HepG2 (cell line): Measurements from ENCODE around the gene XRCC1. TPM values are rescaled to one million over a fixed set of nuclear protein-coding genes. Genes with fewer than 3 reads are reported as not detected.

Experiments
- CREB1 ChIP-seq, 2 experiments: fragments of 450-650 bp in 1 of 2; IDR thresholded peaks; 2 replicates each; pipeline ENCODE4 v1.6.1; 2016 to 2017; ENCODE audit warnings: control low read depth in 1 of 2, mild to moderate bottlenecking in 1 of 2, missing compliant biosample characterization in 1 of 2, missing genetic modification characterization in 1 of 2
- GLI4 ChIP-seq: sonication (generic); formaldehyde crosslinking; IDR thresholded peaks from 2 replicates; pipeline ENCODE4 v1.5.1; 2020; ENCODE audit warnings: missing genetic modification reagents, mild to moderate bottlenecking, moderate library complexity, borderline replicate concordance
- ISL2 ChIP-seq: sonication (generic); formaldehyde crosslinking; IDR thresholded peaks from 2 replicates; pipeline ENCODE4 v1.5.0; 2020; ENCODE audit warnings: missing genetic modification reagents
- MIER2 ChIP-seq: IDR thresholded peaks from 2 replicates; pipeline ENCODE4 v1.6.1; 2016; ENCODE audit warnings: missing biosample characterization, missing genetic modification reagents
- MIXL1 ChIP-seq: IDR thresholded peaks from 2 replicates; pipeline ENCODE4 v1.6.1; 2016
- NFATC3 ChIP-seq: sonication (generic); formaldehyde crosslinking; IDR thresholded peaks from 2 replicates; pipeline ENCODE4 v1.5.1; 2020; ENCODE audit warnings: mild to moderate bottlenecking, missing genetic modification reagents
- RFXAP ChIP-seq: sonication (generic); formaldehyde crosslinking; IDR thresholded peaks from 2 replicates; pipeline ENCODE4 v1.4.0; 2020; ENCODE audit warnings: missing genetic modification reagents, borderline replicate concordance
- SRF ChIP-seq: IDR thresholded peaks from 2 replicates; pipeline ENCODE4 v1.6.1; 2011; ENCODE audit warnings: mild to moderate bottlenecking, low read depth, low read length, moderate library complexity
- TERF1 ChIP-seq: sonication (generic); formaldehyde crosslinking; IDR thresholded peaks from 2 replicates; pipeline ENCODE4 v1.8.0; 2022; ENCODE audit warnings: mild to moderate bottlenecking, missing genetic modification reagents, moderate library complexity
- ZBTB7B ChIP-seq: sonication (generic); formaldehyde crosslinking; IDR thresholded peaks from 2 replicates; pipeline ENCODE4 v1.4.0; 2020; ENCODE audit warnings: missing genetic modification reagents
- ZBTB8A ChIP-seq: sonication (generic); formaldehyde crosslinking; IDR thresholded peaks from 2 replicates; pipeline ENCODE4 v1.4.0; 2020; ENCODE audit warnings: mild to moderate bottlenecking, low read depth, missing genetic modification reagents, borderline replicate concordance
- ZFP90 ChIP-seq: sonication (generic); formaldehyde crosslinking; IDR thresholded peaks from 2 replicates; pipeline ENCODE4 v1.8.0; 2022; ENCODE audit warnings: missing genetic modification reagents, mild to moderate bottlenecking, inconsistent platforms, borderline replicate concordance
- ZGPAT ChIP-seq: IDR thresholded peaks from 2 replicates; pipeline ENCODE4 v1.6.1; 2016; ENCODE audit warnings: mild to moderate bottlenecking
- ZNF253 ChIP-seq: sonication (generic); formaldehyde crosslinking; IDR thresholded peaks from 2 replicates; pipeline ENCODE4 v1.8.0; 2022; ENCODE audit warnings: mild to moderate bottlenecking, missing genetic modification reagents, borderline replicate concordance
- ZNF484 ChIP-seq: sonication (generic); formaldehyde crosslinking; IDR thresholded peaks from 2 replicates; pipeline ENCODE4 v1.5.1; 2020; ENCODE audit warnings: mild to moderate bottlenecking, low read depth, missing genetic modification reagents, borderline replicate concordance
- ZNF598 ChIP-seq: sonication (generic); formaldehyde crosslinking; IDR thresholded peaks from 2 replicates; pipeline ENCODE4 v1.5.1; 2020; ENCODE audit warnings: mild to moderate bottlenecking, missing genetic modification reagents, borderline replicate concordance
- ZNF768 ChIP-seq: sonication (generic); formaldehyde crosslinking; IDR thresholded peaks from 2 replicates; pipeline ENCODE4 v1.4.0; 2020; ENCODE audit warnings: missing genetic modification reagents
- polyA plus RNA-seq, 8 experiments: library from polyadenylated mRNA; depleted of rRNA in 3 of 8; stranded (reverse) in 7 of 8; unstranded in 1 of 8; fragments of >200 nt; fragmentation: Illumina TruSeq in 4 of 8; extraction: Trizol in 4 of 8; gene quantifications; 2 replicates each; pipeline versions ENCODE4 v1.2.1 to v1.2.3, GENCODE V29; 2011 to 2016; ENCODE audit warnings: low read depth in 4 of 8, missing spikeins in 1 of 8, mixed read lengths in 1 of 8; ENCODE audit not compliant: insufficient read depth in 1 of 8
- total RNA-seq, 5 experiments: library from RNA; depleted of rRNA; stranded (reverse); fragments of >200 nt; fragmentation: Illumina TruSeq; extraction: Trizol; gene quantifications; 2 replicates each; pipeline ENCODE4 v1.2.3, GENCODE V29; 2016; ENCODE audit warnings: low read depth in 1 of 5
- TF ChIP-seq, protein P1 (sequence below): sonication (generic); formaldehyde crosslinking; IDR thresholded peaks from 2 replicates; pipeline ENCODE4 v1.5.0; 2020; ENCODE audit warnings: mild to moderate bottlenecking, missing genetic modification reagents
- TF ChIP-seq, protein P2 (sequence below): sonication (generic); formaldehyde crosslinking; IDR thresholded peaks from 2 replicates; pipeline ENCODE4; 2020; ENCODE audit warnings: missing genetic modification reagents, mild to moderate bottlenecking, borderline replicate concordance

XRCC1 gene
- total and polyA plus RNA-seq, 2 of the 13 experiments (the other 11 are each of a cell fraction or from before 2014, with no cell fraction given): 24.7 to 26.3 TPM

DNA sequence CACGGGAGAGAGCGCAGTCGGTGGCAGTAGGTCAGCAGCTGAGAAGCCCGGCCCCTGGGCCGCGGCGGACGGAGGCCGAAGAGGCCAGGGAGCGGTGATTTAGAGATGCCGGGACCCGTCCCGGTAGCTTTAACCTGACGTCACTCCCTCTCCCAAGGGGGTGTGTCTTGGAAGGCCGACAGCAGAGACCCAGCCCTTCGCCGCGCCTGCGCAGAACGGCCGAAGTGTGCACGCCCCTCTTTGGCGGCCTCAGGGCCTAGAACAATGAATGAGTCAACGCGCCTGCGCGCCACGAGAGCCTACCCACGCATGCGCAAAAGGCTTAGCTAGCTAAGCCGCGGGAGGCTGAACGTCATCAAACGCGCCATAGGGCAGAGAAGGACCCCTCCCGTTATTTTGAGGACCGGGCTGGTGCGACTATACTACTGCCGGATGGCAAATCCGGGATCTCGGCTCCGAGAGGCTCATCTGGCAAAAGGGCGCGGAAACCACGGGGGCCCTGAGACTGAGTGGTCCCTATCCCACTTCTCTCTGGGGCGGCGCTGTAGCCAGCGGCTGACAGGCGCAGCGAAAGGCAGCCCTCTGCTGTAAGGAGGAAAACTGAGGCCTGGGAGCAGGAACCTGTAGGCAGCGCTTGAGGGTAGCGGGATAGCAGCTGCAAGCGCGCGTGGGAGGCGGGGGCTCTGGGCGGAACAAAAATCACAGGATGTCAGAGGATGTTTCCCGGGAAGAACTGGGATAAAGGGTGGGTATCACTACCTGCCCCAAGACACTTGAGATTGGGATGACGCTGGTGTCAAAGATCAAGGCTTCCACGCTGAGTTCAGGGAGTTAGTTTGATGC, 20.9 kb upstream of the XRCC1 start, which contains the start of the genes IRGQ and ZNF576 (continued):
- TF ChIP-seq TERF1 (CRISPR knock-in tag): no peak
- peak; percentile 42; the same call in 1 of the 2 replicates for TF ChIP-seq MIXL1 (CRISPR knock-in tag)
- 0 out of 2 replicates have a peak, but pooled peaks have one; percentile 45 for TF ChIP-seq SRF
- TF ChIP-seq, protein P1, sequence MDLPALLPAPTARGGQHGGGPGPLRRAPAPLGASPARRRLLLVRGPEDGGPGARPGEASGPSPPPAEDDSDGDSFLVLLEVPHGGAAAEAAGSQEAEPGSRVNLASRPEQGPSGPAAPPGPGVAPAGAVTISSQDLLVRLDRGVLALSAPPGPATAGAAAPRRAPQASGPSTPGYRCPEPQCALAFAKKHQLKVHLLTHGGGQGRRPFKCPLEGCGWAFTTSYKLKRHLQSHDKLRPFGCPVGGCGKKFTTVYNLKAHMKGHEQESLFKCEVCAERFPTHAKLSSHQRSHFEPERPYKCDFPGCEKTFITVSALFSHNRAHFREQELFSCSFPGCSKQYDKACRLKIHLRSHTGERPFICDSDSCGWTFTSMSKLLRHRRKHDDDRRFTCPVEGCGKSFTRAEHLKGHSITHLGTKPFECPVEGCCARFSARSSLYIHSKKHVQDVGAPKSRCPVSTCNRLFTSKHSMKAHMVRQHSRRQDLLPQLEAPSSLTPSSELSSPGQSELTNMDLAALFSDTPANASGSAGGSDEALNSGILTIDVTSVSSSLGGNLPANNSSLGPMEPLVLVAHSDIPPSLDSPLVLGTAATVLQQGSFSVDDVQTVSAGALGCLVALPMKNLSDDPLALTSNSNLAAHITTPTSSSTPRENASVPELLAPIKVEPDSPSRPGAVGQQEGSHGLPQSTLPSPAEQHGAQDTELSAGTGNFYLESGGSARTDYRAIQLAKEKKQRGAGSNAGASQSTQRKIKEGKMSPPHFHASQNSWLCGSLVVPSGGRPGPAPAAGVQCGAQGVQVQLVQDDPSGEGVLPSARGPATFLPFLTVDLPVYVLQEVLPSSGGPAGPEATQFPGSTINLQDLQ (CRISPR knock-in tag): no peak
- peak; percentile 85 for TF ChIP-seq ZGPAT (CRISPR knock-in tag)
- TF ChIP-seq RFXAP (CRISPR knock-in tag): peak; percentile 79; the same call in 1 of the 2 replicates
- peak; percentile 91; the same call in 1 of the 2 replicates for TF ChIP-seq GLI4 (CRISPR knock-in tag)
- TF ChIP-seq ZNF768 (CRISPR knock-in tag): no peak
- TF ChIP-seq, protein P2, sequence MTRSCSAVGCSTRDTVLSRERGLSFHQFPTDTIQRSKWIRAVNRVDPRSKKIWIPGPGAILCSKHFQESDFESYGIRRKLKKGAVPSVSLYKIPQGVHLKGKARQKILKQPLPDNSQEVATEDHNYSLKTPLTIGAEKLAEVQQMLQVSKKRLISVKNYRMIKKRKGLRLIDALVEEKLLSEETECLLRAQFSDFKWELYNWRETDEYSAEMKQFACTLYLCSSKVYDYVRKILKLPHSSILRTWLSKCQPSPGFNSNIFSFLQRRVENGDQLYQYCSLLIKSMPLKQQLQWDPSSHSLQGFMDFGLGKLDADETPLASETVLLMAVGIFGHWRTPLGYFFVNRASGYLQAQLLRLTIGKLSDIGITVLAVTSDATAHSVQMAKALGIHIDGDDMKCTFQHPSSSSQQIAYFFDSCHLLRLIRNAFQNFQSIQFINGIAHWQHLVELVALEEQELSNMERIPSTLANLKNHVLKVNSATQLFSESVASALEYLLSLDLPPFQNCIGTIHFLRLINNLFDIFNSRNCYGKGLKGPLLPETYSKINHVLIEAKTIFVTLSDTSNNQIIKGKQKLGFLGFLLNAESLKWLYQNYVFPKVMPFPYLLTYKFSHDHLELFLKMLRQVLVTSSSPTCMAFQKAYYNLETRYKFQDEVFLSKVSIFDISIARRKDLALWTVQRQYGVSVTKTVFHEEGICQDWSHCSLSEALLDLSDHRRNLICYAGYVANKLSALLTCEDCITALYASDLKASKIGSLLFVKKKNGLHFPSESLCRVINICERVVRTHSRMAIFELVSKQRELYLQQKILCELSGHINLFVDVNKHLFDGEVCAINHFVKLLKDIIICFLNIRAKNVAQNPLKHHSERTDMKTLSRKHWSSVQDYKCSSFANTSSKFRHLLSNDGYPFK (CRISPR knock-in tag): peak; percentile 96
- TF ChIP-seq NFATC3: no peak
- no peak for TF ChIP-seq ZNF484 (CRISPR knock-in tag)
- TF ChIP-seq ZFP90 (CRISPR knock-in tag): peak; percentile 25; the same call in 1 of the 2 replicates
- TF ChIP-seq ZBTB7B (CRISPR knock-in tag): 0 out of 2 replicates have a peak, but pooled peaks have one; percentile 23
- peak; percentile 37; the same call in 1 of the 2 replicates for TF ChIP-seq ISL2 (CRISPR knock-in tag)
- peak; percentile 98 for TF ChIP-seq CREB1 (IDR thresholded peaks at IDR 0.05)
- TF ChIP-seq CREB1 (CRISPR knock-in tag; IDR thresholded peaks at IDR 0.05): peak; percentile 100
- TF ChIP-seq MIER2 (CRISPR knock-in tag): no peak
- TF ChIP-seq ZBTB8A (CRISPR knock-in tag): no peak
- no peak for TF ChIP-seq ZNF253 (CRISPR knock-in tag)
- TF ChIP-seq ZNF598 (CRISPR knock-in tag): peak; percentile 49; the same call in 1 of the 2 replicates
